Measurements from ENCODE around the gene DNAJC16.

- no peak for TF ChIP-seq POLR2AphosphoS5 (IDR thresholded peaks at IDR 0.05)
- TF ChIP-seq CTCF (IDR thresholded peaks at IDR 0.05): no peak
- TF ChIP-seq POLR2A (IDR thresholded peaks at IDR 0.05): no peak
Measured at GRCh38 chr1:15504436-15504835, 22.2 kb upstream of the DNAJC16 start.

Measured in sigmoid colon (tissue), 4 donors.